Skeletal muscle satellite cell (primary cell): ENCODE data around the gene NAV3. TPM values are rescaled to one million over a fixed set of nuclear protein-coding genes. Genes with fewer than 3 reads are reported as not detected.

ENCODE experiments used
- H3K27me3 ChIP-seq: 2 replicates; pipeline ENCODE4 v1.7.0; 2013; ENCODE audit warnings: low read length; ENCODE audit not compliant: control insufficient read depth, insufficient read depth
- H3K36me3 ChIP-seq: 2 replicates; pipeline ENCODE4 v1.7.0; 2013; ENCODE audit warnings: mild to moderate bottlenecking, control low read depth, low read length; ENCODE audit not compliant: insufficient read depth
- H3K4me1 ChIP-seq: 2 replicates; pipeline ENCODE4 v1.7.0; 2013; ENCODE audit warnings: low read length; ENCODE audit not compliant: control insufficient read depth, insufficient read depth
- H3K4me2 ChIP-seq: 2 replicates; pipeline ENCODE4 v1.7.0; 2013; ENCODE audit warnings: mild to moderate bottlenecking, low read length
- H3K4me3 ChIP-seq: 2 replicates; pipeline ENCODE4 v1.7.0; 2013; ENCODE audit warnings: low read length
- H3K9ac ChIP-seq: 2 replicates; pipeline ENCODE4 v1.7.0; 2013; ENCODE audit warnings: mild to moderate bottlenecking, low read depth, low read length, moderate library complexity
- H3K9me3 ChIP-seq: replicated peaks from 2 replicates; pipeline ENCODE4 v1.7.0; 2013; ENCODE audit warnings: mild to moderate bottlenecking, control low read depth, low read length
- total RNA-seq: library from RNA; depleted of rRNA; stranded (reverse); fragments of >200 nt; gene quantifications from 2 replicates; pipeline ENCODE4 v1.2.3, GENCODE V29; 2012; rRNA removed

The NAV3 gene
- 71.2 and 78.6 TPM in 2 replicates for total RNA-seq

- H3K9me3 ChIP-seq = no peaks in the 10 kb centered on the region
- H3K27me3 ChIP-seq = no peaks in the 10 kb centered on the region
- H3K4me1 ChIP-seq = peaks cover 23% of the 10 kb centered on the region
- H3K9ac ChIP-seq = peak within 1 kb of the TSS; percentile 13
- no peaks in the 10 kb centered on the region for H3K36me3 ChIP-seq
- H3K4me3 ChIP-seq = peak within 1 kb of the TSS; percentile 7
- H3K4me2 ChIP-seq = peak within 1 kb of the TSS; percentile 44
Measured at GRCh38 chr12:77830583-77831351, at the start of gene NAV3. NAV3 (plus strand) TSS chr12:77830894; CDS start chr12:77831462, 568 bp downstream.

GRCh38 chr12:77782034-77782433, 48.7 kb upstream of the NAV3 start:
- Histone ChIP-seq H3K27me3 (no peaks in the 10 kb centered on the region), H3K4me2 (no peak overlapping the region), H3K4me1 (no peaks in the 10 kb centered on the region), H3K36me3 (no peaks in the 10 kb centered on the region), H3K9me3 (no peaks in the 10 kb centered on the region), H3K4me3 (no peak overlapping the region), H3K9ac (no peak overlapping the region)

- no peak overlapping the region for H3K4me3 ChIP-seq
Measured at GRCh38 chr12:77782766-77783165, 47.9 kb upstream of the NAV3 start.

GRCh38 chr12:77785211-77785610, 45.5 kb upstream of the NAV3 start:
- no peaks in the 10 kb centered on the region for H3K27me3 ChIP-seq
- H3K9ac ChIP-seq = no peak overlapping the region
- H3K4me1 ChIP-seq = no peaks in the 10 kb centered on the region
- no peak overlapping the region for H3K4me3 ChIP-seq
- no peaks in the 10 kb centered on the region for H3K9me3 ChIP-seq
- H3K36me3 ChIP-seq = no peaks in the 10 kb centered on the region
- no peak overlapping the region for H3K4me2 ChIP-seq

More at GRCh38 chr12:77782766-77783165, 47.9 kb upstream of the NAV3 start:
- no peaks in the 10 kb centered on the region for H3K36me3 ChIP-seq
- H3K4me2 ChIP-seq = no peak overlapping the region
- H3K9ac ChIP-seq = no peak overlapping the region
- no peaks in the 10 kb centered on the region for H3K27me3 ChIP-seq
- H3K4me1 ChIP-seq = no peaks in the 10 kb centered on the region
- no peaks in the 10 kb centered on the region for H3K9me3 ChIP-seq

GRCh38 chr12:77786675-77787074, 44.0 kb upstream of the NAV3 start:
- Histone ChIP-seq H3K9me3 (no peaks in the 10 kb centered on the region), H3K4me3 (no peak overlapping the region), H3K9ac (no peak overlapping the region), H3K36me3 (no peaks in the 10 kb centered on the region), H3K4me1 (no peaks in the 10 kb centered on the region), H3K27me3 (no peaks in the 10 kb centered on the region), H3K4me2 (no peak overlapping the region)

- no peak overlapping the region for H3K4me3 ChIP-seq
- H3K9me3 ChIP-seq = no peaks in the 10 kb centered on the region
- H3K4me2 ChIP-seq = no peak overlapping the region
- no peak overlapping the region for H3K9ac ChIP-seq
- no peaks in the 10 kb centered on the region for H3K27me3 ChIP-seq
- no peaks in the 10 kb centered on the region for H3K4me1 ChIP-seq
- H3K36me3 ChIP-seq = no peaks in the 10 kb centered on the region
Measured at GRCh38 chr12:77788231-77789168, 42.2 kb upstream of the NAV3 start.

GRCh38 chr12:77795699-77796098, 35.0 kb upstream of the NAV3 start:
- no peak overlapping the region for H3K4me3 ChIP-seq
- H3K27me3 ChIP-seq = no peaks in the 10 kb centered on the region
- no peak overlapping the region for H3K9ac ChIP-seq
- no peaks in the 10 kb centered on the region for H3K36me3 ChIP-seq
- no peak overlapping the region for H3K4me2 ChIP-seq
- H3K9me3 ChIP-seq = no peaks in the 10 kb centered on the region
- H3K4me1 ChIP-seq = peaks cover 13% of the 10 kb centered on the region

- Histone ChIP-seq H3K9me3 (no peaks in the 10 kb centered on the region), H3K27me3 (no peaks in the 10 kb centered on the region), H3K36me3 (no peaks in the 10 kb centered on the region), H3K4me1 (peaks cover 13% of the 10 kb centered on the region), H3K4me2 (no peak overlapping the region), H3K9ac (no peak overlapping the region), H3K4me3 (no peak overlapping the region)
Measured at GRCh38 chr12:77796775-77797174, 33.9 kb upstream of the NAV3 start.

- H3K36me3 ChIP-seq = no peaks in the 10 kb centered on the region
- no peak overlapping the region for H3K4me3 ChIP-seq
- peaks cover 13% of the 10 kb centered on the region for H3K4me1 ChIP-seq
- no peak overlapping the region for H3K4me2 ChIP-seq
- H3K9ac ChIP-seq = no peak overlapping the region
- H3K27me3 ChIP-seq = no peaks in the 10 kb centered on the region
- no peaks in the 10 kb centered on the region for H3K9me3 ChIP-seq
Measured at GRCh38 chr12:77800501-77800900, 30.2 kb upstream of the NAV3 start.

- Histone ChIP-seq H3K4me1 (peaks cover 4% of the 10 kb centered on the region), H3K9ac (no peak overlapping the region), H3K4me3 (no peak overlapping the region), H3K9me3 (no peaks in the 10 kb centered on the region), H3K4me2 (no peak overlapping the region), H3K27me3 (no peaks in the 10 kb centered on the region), H3K36me3 (no peaks in the 10 kb centered on the region)
Measured at GRCh38 chr12:77808534-77808933, 22.2 kb upstream of the NAV3 start.

- Histone ChIP-seq H3K4me1 (peaks cover 15% of the 10 kb centered on the region), H3K9me3 (no peaks in the 10 kb centered on the region), H3K36me3 (no peaks in the 10 kb centered on the region), H3K27me3 (no peaks in the 10 kb centered on the region), H3K4me2 (no peak overlapping the region), H3K9ac (no peak overlapping the region), H3K4me3 (no peak overlapping the region)
Measured at GRCh38 chr12:77813558-77813957, 17.1 kb upstream of the NAV3 start.
